Jurkat, Clone E6-1 (cell line): ENCODE results near the gene FNDC10. TPM values are rescaled to one million over a fixed set of nuclear protein-coding genes. Genes with fewer than 3 reads are reported as not detected.
"Not testable (repeated sequence)": the region's sequence is repeated elsewhere in the genome, so short reads cannot be mapped to it uniquely, and the experiment has no call there.

Experiments used
- DNase-seq: peaks from one replicate; pipeline ENCODE4 v3.0.0-alpha.2; 2011; ENCODE audit warnings: low read depth, low spot score
- H3K4me3 ChIP-seq: 2 replicates; pipeline ENCODE4 v1.5.1; 2011; ENCODE audit warnings: mild to moderate bottlenecking, low read length, control low read depth, moderate library complexity
- polyA plus RNA-seq: library from polyadenylated mRNA; unstranded; fragments of >200 nt; gene quantifications from one replicate; pipeline ENCODE4 v1.2.1, GENCODE V29; 2012; ENCODE audit warnings: missing spikeins; ENCODE audit not compliant: insufficient read length, insufficient read depth

Gene FNDC10
- polyA plus RNA-seq = 13.2 TPM

- no peak for DNase-seq
- H3K4me3 ChIP-seq = peak within 1 kb of the TSS; percentile 20; the same call in 1 of the 2 replicates
These were observed at the start of gene FNDC10 for GRCh38 chr1:1599935-1600860. FNDC10 (minus strand) TSS chr1:1600135; CDS start chr1:1600015, 120 bp downstream.

- not testable (repeated sequence) for DNase-seq, H3K4me3 ChIP-seq
These were observed 48.3 kb upstream of the FNDC10 start for GRCh38 chr1:1648265-1648664.

- not testable (repeated sequence) for DNase-seq, H3K4me3 ChIP-seq
These were observed 47.8 kb upstream of the FNDC10 start for GRCh38 chr1:1647567-1648241.

- not testable (repeated sequence) for H3K4me3 ChIP-seq, DNase-seq
These were observed 46.4 kb upstream of the FNDC10 start for GRCh38 chr1:1646326-1646725.

DNA sequence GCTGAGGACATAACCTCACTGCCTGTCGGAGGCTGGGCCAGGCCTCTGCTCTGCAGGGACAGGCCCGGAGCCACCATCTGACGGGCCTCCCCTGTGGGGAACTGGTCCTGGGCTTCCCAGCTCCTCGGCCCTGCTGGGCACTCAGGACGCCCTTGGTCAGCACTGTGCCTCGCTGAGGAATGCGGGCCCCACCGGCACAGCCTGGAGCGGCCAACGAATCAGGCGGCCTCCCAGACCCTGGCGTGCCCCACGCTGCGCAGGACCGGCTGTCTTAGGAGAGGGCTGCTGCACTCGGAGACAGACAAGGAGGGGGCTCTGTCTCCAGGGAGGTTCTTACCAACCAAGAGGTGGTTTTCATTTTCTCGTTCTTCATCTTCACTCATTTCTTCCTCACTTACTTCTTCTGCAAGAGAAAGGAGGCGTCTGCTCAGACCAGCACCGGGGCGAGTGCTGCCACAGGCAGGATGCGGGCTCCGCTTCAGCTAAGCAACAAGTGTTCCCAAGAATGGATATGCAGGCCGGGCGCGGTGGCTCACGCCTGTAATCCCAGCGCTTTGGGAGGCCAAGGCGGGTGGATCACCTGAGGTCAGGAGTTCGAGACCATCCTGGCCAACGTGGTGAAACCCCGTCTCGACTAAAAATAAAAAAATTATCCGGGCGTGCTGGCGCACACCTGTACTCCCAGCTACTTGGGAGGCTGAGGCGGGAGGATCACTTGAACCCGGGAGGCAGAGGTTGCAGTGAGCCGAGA lies 41.0 kb upstream of the FNDC10 start:
- not testable (repeated sequence) for H3K4me3 ChIP-seq, DNase-seq

- H3K4me3 ChIP-seq = not testable (repeated sequence)
These were observed 40.1 kb upstream of the FNDC10 start for GRCh38 chr1:1640081-1640480.

GRCh38 chr1:1639368-1639767 lies 39.4 kb upstream of the FNDC10 start:
- not testable (repeated sequence) for DNase-seq, H3K4me3 ChIP-seq

More at GRCh38 chr1:1640081-1640480, 40.1 kb upstream of the FNDC10 start:
- not testable (repeated sequence) for DNase-seq

DNA sequence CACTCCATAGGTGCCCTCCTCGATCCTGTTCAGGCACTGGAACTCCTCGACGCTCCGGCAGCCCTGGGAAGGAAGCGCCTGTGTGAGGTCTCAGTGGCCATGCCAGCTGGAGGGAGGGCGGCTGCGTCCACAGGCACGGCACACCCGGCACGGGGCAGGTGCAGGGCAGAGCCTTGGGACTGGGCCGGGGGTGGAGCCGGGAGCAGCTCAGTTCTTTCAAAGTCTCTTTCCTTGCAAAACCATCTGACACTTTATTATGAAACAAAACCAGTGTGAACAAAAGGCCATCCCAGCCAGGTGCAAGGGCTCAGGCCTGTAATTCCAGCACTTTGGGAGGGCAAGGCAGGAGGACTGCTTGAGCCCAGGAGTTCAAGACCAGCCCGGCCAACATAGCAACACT lies 38.6 kb upstream of the FNDC10 start:
- H3K4me3 ChIP-seq, DNase-seq: not testable (repeated sequence)

GRCh38 chr1:1637479-1637875 lies 37.5 kb upstream of the FNDC10 start:
- not testable (repeated sequence) for DNase-seq, H3K4me3 ChIP-seq

DNA sequence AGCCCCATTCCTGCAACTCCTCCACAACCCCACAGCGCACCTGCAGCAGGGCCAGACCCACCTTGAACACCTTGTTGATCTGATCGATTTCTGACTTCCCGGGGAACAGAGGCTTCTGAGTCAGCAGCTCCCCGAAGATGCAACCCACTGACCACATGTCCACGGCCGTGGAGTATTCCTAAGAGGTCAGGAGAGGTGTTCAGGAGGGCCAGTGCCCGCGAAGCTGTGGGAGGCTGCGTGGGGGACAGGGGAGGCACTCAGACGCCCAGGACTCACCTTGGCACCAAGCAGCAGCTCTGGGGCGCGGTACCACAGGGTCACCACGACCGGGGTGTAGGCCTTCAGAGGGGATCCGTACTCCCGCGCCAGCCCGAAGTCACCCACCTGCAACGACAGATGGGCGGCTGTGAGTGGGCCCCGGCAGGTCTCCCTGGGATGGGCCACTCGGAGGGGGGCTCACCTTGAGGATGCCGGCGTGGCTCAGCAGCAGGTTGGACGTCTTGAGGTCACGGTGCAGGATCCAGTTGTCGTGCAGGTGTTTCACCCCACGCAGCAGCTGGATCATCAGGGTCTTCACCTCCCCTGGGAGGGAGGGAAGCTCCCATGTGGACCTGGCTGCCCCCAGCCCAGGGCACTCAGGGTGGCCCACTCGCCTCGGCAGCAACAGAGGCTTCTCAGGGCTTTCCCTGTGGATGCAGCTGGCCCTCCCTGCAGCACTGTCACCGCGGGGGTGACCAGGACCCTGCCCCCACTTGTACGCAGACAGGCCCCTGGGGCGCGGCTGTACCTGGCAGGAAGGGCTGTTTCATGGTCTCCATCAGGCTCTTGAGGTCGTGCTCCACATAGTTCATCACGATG lies 36.9 kb upstream of the FNDC10 start:
- not testable (repeated sequence) for DNase-seq, H3K4me3 ChIP-seq

DNA sequence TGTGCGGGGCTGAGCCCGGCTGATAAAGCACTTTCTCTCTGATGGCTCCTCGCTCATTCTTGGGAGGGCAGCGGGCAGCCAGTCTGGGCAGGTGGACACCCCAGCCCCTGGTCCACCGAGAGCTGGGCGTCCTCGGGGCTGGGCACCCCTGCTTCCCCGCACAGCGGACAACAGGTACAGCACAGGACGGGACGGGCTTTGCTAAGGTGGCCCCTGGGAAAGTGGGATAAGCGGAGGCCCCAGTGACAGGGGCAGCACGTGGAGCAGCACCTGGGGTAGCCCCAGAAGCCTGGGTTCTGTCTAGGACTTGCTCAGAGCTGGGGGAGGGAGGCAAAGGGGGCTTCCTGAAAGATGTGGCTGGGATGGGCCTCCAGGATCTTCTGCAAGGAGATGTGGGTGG lies 34.7 kb upstream of the FNDC10 start:
- not testable (repeated sequence) for DNase-seq, H3K4me3 ChIP-seq

DNA sequence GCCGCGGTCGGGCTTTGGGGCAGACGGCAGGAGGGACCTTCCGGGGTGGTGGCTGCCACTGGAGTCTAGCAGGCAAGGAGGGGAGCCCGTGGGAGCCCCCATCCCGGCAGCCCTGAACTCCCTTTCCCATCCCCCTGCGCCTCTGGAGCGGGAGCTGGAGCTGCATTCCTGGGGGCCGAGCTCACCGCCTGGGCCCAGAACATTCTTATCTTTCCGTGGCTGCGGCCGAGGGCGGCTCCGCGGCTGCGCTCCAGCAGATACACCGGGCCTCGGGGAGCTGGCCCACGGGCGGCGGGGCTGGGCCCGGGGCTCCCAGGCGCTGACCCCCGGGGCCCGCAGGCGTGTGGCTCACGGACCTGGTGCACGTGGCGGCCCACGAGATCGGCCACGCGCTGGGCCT lies 33.5 kb upstream of the FNDC10 start:
- not testable (repeated sequence) for DNase-seq, H3K4me3 ChIP-seq

- no peak for DNase-seq
These were observed 32.0 kb upstream of the FNDC10 start, which contains the start of gene MMP23B for GRCh38 chr1:1631782-1632420. MMP23B (plus strand) TSS chr1:1632173; CDS start chr1:1632219, 46 bp downstream.

GRCh38 chr1:1630965-1631781 lies 31.2 kb upstream of the FNDC10 start:
- no peak for DNase-seq
- no peak overlapping the region; the same call in 1 of the 2 replicates for H3K4me3 ChIP-seq

More at GRCh38 chr1:1631782-1632420, 32.0 kb upstream of the FNDC10 start, which contains the start of gene MMP23B:
- H3K4me3 ChIP-seq = no peak within 1 kb of the TSS

DNA sequence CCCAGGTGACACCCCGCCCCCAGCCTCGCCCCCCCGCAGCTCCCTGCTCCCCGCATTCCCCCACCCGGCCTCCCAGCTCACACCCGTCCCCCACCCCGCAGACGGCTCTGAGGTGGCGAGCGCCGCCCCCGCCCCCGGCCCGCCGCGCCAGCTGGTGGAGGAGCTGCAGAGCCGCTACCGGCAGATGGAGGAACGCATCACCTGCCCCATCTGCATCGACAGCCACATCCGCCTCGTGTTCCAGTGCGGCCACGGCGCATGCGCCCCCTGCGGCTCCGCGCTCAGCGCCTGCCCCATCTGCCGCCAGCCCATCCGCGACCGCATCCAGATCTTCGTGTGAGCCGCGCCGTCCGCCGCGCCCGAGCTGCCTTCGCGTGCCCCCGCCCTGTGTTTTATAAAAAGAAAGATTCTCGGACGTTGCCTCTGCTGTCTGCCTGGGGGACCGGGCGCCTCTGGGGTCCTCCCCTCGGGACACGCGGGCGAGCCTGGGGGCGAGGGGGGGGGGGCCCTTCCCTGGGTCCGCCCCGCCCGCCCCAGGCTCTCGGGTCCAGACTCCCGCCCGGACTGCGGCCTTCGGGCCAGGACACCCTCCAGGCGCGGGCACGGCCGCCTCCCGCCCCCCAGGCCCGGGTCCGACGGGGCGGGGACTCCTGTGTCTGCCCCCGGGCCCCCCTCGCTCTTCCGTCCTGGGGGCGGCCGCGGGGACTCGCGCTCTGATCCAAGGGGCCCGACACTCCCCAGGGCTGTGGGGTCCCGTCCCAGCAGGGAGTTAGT lies 30.4 kb upstream of the FNDC10 start:
- peak; percentile 94 for DNase-seq
- peak overlapping the region; percentile 36 for H3K4me3 ChIP-seq
